Naive B cell (primary cell): ENCODE data around the gene PPP1R1B. TPM values are rescaled to one million over a fixed set of nuclear protein-coding genes. Genes with fewer than 3 reads are reported as not detected.

ENCODE experiments used
- ATAC-seq, 2 donors: fragments of 150-1000 bp; cut with Tn5 transposase; 2 replicates each; pipeline ENCODE4 v1.10.0; 2021; ENCODE audit warnings: low read depth in 2 of 2, mild to moderate bottlenecking in 2 of 2, moderate library complexity in 2 of 2
- DNase-seq: peaks from one replicate; pipeline ENCODE4 v3.0.0; 2022
- H3K27ac Mint-ChIP-seq, 6 donors: one replicate each; pipeline ENCODE4 v1.8.0; 2020 to 2022; ENCODE audit warnings: mild to moderate bottlenecking in 6 of 6, mixed read lengths in 6 of 6, moderate library complexity in 5 of 6, inconsistent platforms in 2 of 6
- H3K27me3 Mint-ChIP-seq, 3 donors: one replicate each; pipeline ENCODE4 v1.8.0; 2021 to 2022; ENCODE audit warnings: mixed read lengths in 3 of 3, mild to moderate bottlenecking in 1 of 3
- H3K36me3 Mint-ChIP-seq, 2 donors: one replicate each; pipeline ENCODE4 v1.8.0; 2020 to 2022; ENCODE audit warnings: mixed read lengths in 2 of 2, inconsistent platforms in 1 of 2, mild to moderate bottlenecking in 1 of 2
- H3K4me1 Mint-ChIP-seq, 3 donors: one replicate each; pipeline ENCODE4 v1.8.0; 2020 to 2022; ENCODE audit warnings: mixed read lengths in 3 of 3, inconsistent platforms in 1 of 3, mild to moderate bottlenecking in 1 of 3, moderate library complexity in 1 of 3
- H3K4me3 Mint-ChIP-seq, 8 donors: one replicate each; pipeline ENCODE4 v1.8.0; 2020 to 2022; ENCODE audit warnings: mild to moderate bottlenecking in 8 of 8, mixed read lengths in 8 of 8, moderate library complexity in 8 of 8, inconsistent platforms in 2 of 8
- H3K9me3 Mint-ChIP-seq, 7 donors: one replicate each; pipeline ENCODE4 v1.8.0; 2020 to 2022; ENCODE audit warnings: mixed read lengths in 7 of 7, mild to moderate bottlenecking in 5 of 7, inconsistent platforms in 2 of 7, moderate library complexity in 1 of 7
- polyA plus RNA-seq, 6 donors: library from polyadenylated mRNA; unstranded; fragments of 300-500 nt; fragmentation: Illumina TruSeq; gene quantifications; one replicate each; pipeline ENCODE4 v1.2.3, GENCODE V29; 2021; ENCODE audit warnings: low read depth in 6 of 6

PPP1R1B gene
- polyA plus RNA-seq, 6 donors from 2014 or later = 0.12 TPM; not detected in 5

- Mint-ChIP-seq H3K27me3 (no peaks in the 10 kb centered on the region), H3K27ac (peak overlapping the region in 3 of 6 donors; percentile 26 to 93 (median 46)), H3K4me3 (peak overlapping the region in 1 of 8 donors; percentile 4), H3K36me3 (peaks cover 0 to 6% of the 10 kb centered on the region in 2 donors), H3K4me1 (peaks cover 37 to 65% (median 56%) of the 10 kb centered on the region in 3 donors), H3K9me3 (no peaks in the 10 kb centered on the region)
- ATAC-seq (no peak), DNase-seq (no peak)
Measured at GRCh38 chr17:39648616-39649366, 22.0 kb downstream of the PPP1R1B start.

- peak overlapping the region in 1 of 6 donors; percentile 61 for H3K27ac Mint-ChIP-seq
- peaks cover 40 to 67% (median 53%) of the 10 kb centered on the region in 3 donors for H3K4me1 Mint-ChIP-seq
- DNase-seq = no peak
- no peaks in the 10 kb centered on the region for H3K27me3 Mint-ChIP-seq
- ATAC-seq = no peak
- no peak overlapping the region for H3K4me3 Mint-ChIP-seq
- H3K9me3 Mint-ChIP-seq = no peaks in the 10 kb centered on the region
- H3K36me3 Mint-ChIP-seq = peaks cover 0 to 6% of the 10 kb centered on the region in 2 donors
Measured at GRCh38 chr17:39650121-39650579, 23.4 kb downstream of the PPP1R1B start.

- Mint-ChIP-seq H3K4me3 (no peak overlapping the region), H3K9me3 (no peaks in the 10 kb centered on the region), H3K27ac (peak overlapping the region in 4 of 6 donors; percentile 28 to 88 (median 40)), H3K36me3 (peaks cover 0 to 12% of the 10 kb centered on the region in 2 donors), H3K4me1 (peaks cover 45 to 66% (median 52%) of the 10 kb centered on the region in 3 donors), H3K27me3 (no peaks in the 10 kb centered on the region)
- DNase-seq = no peak
- no peak for ATAC-seq
Measured at GRCh38 chr17:39651923-39652586, 25.3 kb downstream of the PPP1R1B start.

- H3K9me3 Mint-ChIP-seq = no peaks in the 10 kb centered on the region
- no peak overlapping the region for H3K4me3 Mint-ChIP-seq
- no peak for DNase-seq
- no peaks in the 10 kb centered on the region for H3K27me3 Mint-ChIP-seq
- peaks cover 0 to 12% of the 10 kb centered on the region in 2 donors for H3K36me3 Mint-ChIP-seq
- peak overlapping the region in 3 of 6 donors; percentile 28 to 88 (median 29) for H3K27ac Mint-ChIP-seq
- peaks cover 47 to 60% (median 55%) of the 10 kb centered on the region in 3 donors for H3K4me1 Mint-ChIP-seq
- no peak for ATAC-seq
Measured at GRCh38 chr17:39652587-39653315, 26.0 kb downstream of the PPP1R1B start.

GRCh38 chr17:39653316-39653661, 26.5 kb downstream of the PPP1R1B start:
- peak overlapping the region in 2 of 6 donors; percentile 29 to 86 for H3K27ac Mint-ChIP-seq
- ATAC-seq (no peak), DNase-seq (no peak)
- no peak overlapping the region for H3K4me3 Mint-ChIP-seq
- no peaks in the 10 kb centered on the region for H3K27me3 Mint-ChIP-seq
- H3K4me1 Mint-ChIP-seq = peaks cover 52 to 65% (median 61%) of the 10 kb centered on the region in 3 donors
- peaks cover 0 to 12% of the 10 kb centered on the region in 2 donors for H3K36me3 Mint-ChIP-seq
- H3K9me3 Mint-ChIP-seq = no peaks in the 10 kb centered on the region

GRCh38 chr17:39653662-39654331, 27.0 kb downstream of the PPP1R1B start:
- Mint-ChIP-seq H3K36me3 (peaks cover 0 to 12% of the 10 kb centered on the region in 2 donors), H3K9me3 (no peaks in the 10 kb centered on the region), H3K4me3 (no peak overlapping the region), H3K27me3 (no peaks in the 10 kb centered on the region), H3K27ac (peak overlapping the region in 2 of 6 donors; percentile 72 to 86), H3K4me1 (peaks cover 54 to 67% (median 63%) of the 10 kb centered on the region in 3 donors)
- ATAC-seq (peak; percentile 72 to 79), DNase-seq (peak; percentile 59)

DNA sequence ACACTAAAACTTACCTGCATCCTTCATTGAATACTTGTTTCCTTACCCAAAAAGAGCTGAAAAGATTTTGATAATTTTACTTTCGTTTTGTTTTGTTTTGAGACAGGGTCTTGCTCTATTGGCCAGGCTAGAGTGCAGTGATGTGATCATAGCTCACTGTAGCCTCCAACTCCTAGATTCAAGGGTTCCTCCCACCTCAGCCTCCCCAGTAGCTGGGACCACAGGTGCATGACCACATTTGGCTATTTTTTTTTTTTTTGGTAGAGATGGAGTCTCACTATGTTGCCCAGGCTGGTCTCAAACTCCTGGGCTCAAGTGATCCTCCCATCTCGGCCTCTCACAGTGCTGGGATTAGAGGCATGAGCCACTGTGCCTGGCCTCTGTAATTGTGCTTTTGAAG, 28.4 kb downstream of the PPP1R1B start:
- no peaks in the 10 kb centered on the region for H3K9me3 Mint-ChIP-seq
- ATAC-seq = no peak
- peaks cover 60 to 73% (median 71%) of the 10 kb centered on the region in 3 donors for H3K4me1 Mint-ChIP-seq
- peak overlapping the region in 3 of 6 donors; percentile 33 to 76 (median 47) for H3K27ac Mint-ChIP-seq
- H3K27me3 Mint-ChIP-seq = no peaks in the 10 kb centered on the region
- DNase-seq = no peak
- no peak overlapping the region for H3K4me3 Mint-ChIP-seq
- peaks cover 0 to 10% of the 10 kb centered on the region in 2 donors for H3K36me3 Mint-ChIP-seq

- DNase-seq = no peak
- H3K27ac Mint-ChIP-seq = peak overlapping the region in 5 of 6 donors; percentile 58 to 96 (median 82)
- H3K4me3 Mint-ChIP-seq = peak overlapping the region in 4 of 8 donors; percentile 1 to 44 (median 12)
- H3K9me3 Mint-ChIP-seq = no peaks in the 10 kb centered on the region
- H3K36me3 Mint-ChIP-seq = peaks cover 0 to 15% of the 10 kb centered on the region in 2 donors
- no peaks in the 10 kb centered on the region for H3K27me3 Mint-ChIP-seq
- ATAC-seq = no peak
- peaks cover 52 to 72% (median 70%) of the 10 kb centered on the region in 3 donors for H3K4me1 Mint-ChIP-seq
Measured at GRCh38 chr17:39658346-39658745, 31.6 kb downstream of the PPP1R1B start.

DNA sequence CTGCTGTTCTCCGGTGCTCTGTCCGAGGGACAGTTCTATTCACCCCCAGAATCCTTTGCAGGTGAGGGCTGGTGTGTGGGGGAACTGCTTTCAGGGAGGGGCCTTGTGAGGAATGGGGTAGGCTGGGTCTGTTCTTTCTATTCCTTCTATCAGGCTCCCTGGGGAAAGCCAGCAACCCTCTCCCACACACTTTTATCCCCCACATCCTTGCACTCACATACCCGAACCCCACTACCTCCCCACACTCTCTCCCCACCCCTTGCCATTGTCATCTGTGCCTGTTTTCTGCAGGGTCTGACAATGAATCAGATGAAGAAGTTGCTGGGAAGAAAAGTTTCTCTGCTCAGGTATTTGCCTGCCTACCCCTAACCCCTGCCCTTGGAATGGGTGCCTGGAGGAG, 32.0 kb downstream of the PPP1R1B start:
- Mint-ChIP-seq H3K27ac (peak overlapping the region; percentile 33 to 96 (median 88)), H3K36me3 (peaks cover 0 to 15% of the 10 kb centered on the region in 2 donors), H3K9me3 (no peaks in the 10 kb centered on the region), H3K4me1 (peaks cover 48 to 68% (median 66%) of the 10 kb centered on the region in 3 donors), H3K4me3 (peak overlapping the region in 6 of 8 donors; percentile 15 to 87 (median 71)), H3K27me3 (no peaks in the 10 kb centered on the region)
- no peak for ATAC-seq
- DNase-seq = no peak

DNA sequence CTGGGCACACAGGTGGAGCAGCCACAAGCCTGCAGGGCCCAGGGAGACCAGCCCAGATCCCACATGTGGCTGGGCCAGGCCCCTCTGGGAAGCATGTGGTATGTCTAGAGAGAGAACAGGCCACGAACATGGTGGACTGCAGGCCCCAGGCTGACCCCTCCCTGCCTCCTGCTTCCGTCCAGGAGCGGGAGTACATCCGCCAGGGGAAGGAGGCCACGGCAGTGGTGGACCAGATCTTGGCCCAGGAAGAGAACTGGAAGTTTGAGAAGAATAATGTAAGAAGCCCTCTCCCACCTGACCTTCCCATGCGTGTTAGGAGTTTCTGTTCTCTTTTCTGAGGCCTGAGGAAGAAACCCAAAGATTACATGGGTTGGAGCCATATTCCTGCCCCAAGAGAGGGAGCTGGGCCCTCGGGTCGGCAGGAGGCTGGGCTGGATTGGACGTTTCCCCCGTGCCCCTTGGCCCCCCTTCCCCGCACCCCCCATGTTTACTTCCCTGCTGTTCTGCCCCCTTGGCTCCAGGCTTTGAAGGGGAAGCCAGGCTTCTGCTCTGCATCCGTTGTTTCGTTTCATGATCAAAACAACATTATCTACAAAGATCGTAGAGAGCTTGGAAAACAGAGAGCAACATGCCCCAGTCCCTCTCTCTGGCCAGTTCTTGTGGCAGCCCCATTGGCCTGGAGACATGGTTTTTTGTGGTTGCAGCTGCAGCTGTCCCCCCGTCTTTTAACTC, 32.7 kb downstream of the PPP1R1B start:
- Mint-ChIP-seq H3K27me3 (no peaks in the 10 kb centered on the region), H3K36me3 (peaks cover 0 to 15% of the 10 kb centered on the region in 2 donors), H3K9me3 (no peaks in the 10 kb centered on the region), H3K27ac (peak overlapping the region; percentile 79 to 96 (median 91)), H3K4me3 (peak overlapping the region; percentile 53 to 87 (median 80)), H3K4me1 (peaks cover 45 to 64% (median 64%) of the 10 kb centered on the region in 3 donors)
- ATAC-seq (peak; percentile 82 to 85), DNase-seq (peak; percentile 39)

DNA sequence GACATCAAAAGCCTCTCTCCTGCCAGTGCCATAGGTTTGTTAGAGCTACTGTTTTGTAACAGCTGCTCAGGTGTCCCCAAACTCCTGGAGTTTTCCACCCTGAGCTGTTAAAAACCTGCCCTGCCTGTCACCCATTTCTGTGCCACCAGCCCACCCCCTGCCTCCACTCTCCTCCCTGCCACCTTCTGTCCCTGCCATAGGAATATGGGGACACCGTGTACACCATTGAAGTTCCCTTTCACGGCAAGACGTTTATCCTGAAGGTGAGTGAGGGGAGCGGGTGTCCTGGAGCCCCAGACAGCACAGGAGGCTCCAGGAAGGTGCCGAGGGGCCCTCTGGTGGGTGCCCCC, 33.2 kb downstream of the PPP1R1B start:
- no peaks in the 10 kb centered on the region for H3K9me3 Mint-ChIP-seq
- peaks cover 0 to 15% of the 10 kb centered on the region in 2 donors for H3K36me3 Mint-ChIP-seq
- peak overlapping the region in 5 of 6 donors; percentile 79 to 96 (median 93) for H3K27ac Mint-ChIP-seq
- peaks cover 42 to 69% (median 59%) of the 10 kb centered on the region in 3 donors for H3K4me1 Mint-ChIP-seq
- no peak for ATAC-seq
- H3K4me3 Mint-ChIP-seq = peak overlapping the region; percentile 53 to 87 (median 80)
- no peaks in the 10 kb centered on the region for H3K27me3 Mint-ChIP-seq
- no peak for DNase-seq
